Activated CD4-positive, alpha-beta T cell treated with anti-CD3 and anti-CD28 coated beads, Interleukin-2, amount 10 ng/mL, durations not matched to agents 24 days and 14 days (primary cell): Measurements from ENCODE around the gene RPL5. TPM values are rescaled to one million over a fixed set of nuclear protein-coding genes. Genes with fewer than 3 reads are reported as not detected.

Experiments used
- DNase-seq: peaks from one replicate; pipeline ENCODE4 v3.0.0; 2022
- H3K27ac Mint-ChIP-seq: one replicate; pipeline ENCODE4 v1.8.0; 2022; ENCODE audit warnings: mild to moderate bottlenecking, mixed read lengths
- H3K27me3 Mint-ChIP-seq: one replicate; pipeline ENCODE4 v1.8.0; 2022; ENCODE audit warnings: mixed read lengths
- H3K36me3 Mint-ChIP-seq: one replicate; pipeline ENCODE4 v1.8.0; 2022; ENCODE audit warnings: low read depth, mild to moderate bottlenecking, mixed read lengths
- H3K4me1 Mint-ChIP-seq: one replicate; pipeline ENCODE4 v1.8.0; 2021; ENCODE audit warnings: mixed read lengths
- H3K4me3 Mint-ChIP-seq: one replicate; pipeline ENCODE4 v1.8.0; 2022; ENCODE audit warnings: mild to moderate bottlenecking, moderate library complexity, mixed read lengths
- H3K9me3 Mint-ChIP-seq: one replicate; pipeline ENCODE4 v1.8.0; 2021; ENCODE audit warnings: mixed read lengths
- intact Hi-C: fragments of 100-400 bp; cut with micrococcal nuclease; formaldehyde crosslinking; loops from one replicate; pipeline ENCODE4 v1.15.1; 2023
- total RNA-seq: library from RNA; stranded (reverse); gene quantifications from 2 replicates; pipeline ENCODE4 v1.2.3, GENCODE V29; 2022

The RPL5 gene
- total RNA-seq, 1 donor from 2014 or later = 1,231 TPM

GRCh38 chr1:92851729-92852128 lies 19.9 kb downstream of the RPL5 start:
- H3K36me3 Mint-ChIP-seq = peaks cover 26% of the 10 kb centered on the region
- no peak overlapping the region for H3K4me3 Mint-ChIP-seq
- H3K27ac Mint-ChIP-seq = peak overlapping the region; percentile 18
- DNase-seq = no peak
- intact Hi-C loops = no loop called here
- H3K27me3 Mint-ChIP-seq = no peaks in the 10 kb centered on the region
- H3K9me3 Mint-ChIP-seq = no peaks in the 10 kb centered on the region
- H3K4me1 Mint-ChIP-seq = peaks cover 12% of the 10 kb centered on the region

- Mint-ChIP-seq H3K36me3 (peaks cover 27% of the 10 kb centered on the region), H3K27ac (no peak overlapping the region), H3K4me1 (peaks cover 15% of the 10 kb centered on the region), H3K27me3 (no peaks in the 10 kb centered on the region), H3K9me3 (no peaks in the 10 kb centered on the region), H3K4me3 (no peak overlapping the region)
- intact Hi-C loops = no loop called here
- no peak for DNase-seq
These were observed 21.5 kb downstream of the RPL5 start for GRCh38 chr1:92853299-92853698.

DNA sequence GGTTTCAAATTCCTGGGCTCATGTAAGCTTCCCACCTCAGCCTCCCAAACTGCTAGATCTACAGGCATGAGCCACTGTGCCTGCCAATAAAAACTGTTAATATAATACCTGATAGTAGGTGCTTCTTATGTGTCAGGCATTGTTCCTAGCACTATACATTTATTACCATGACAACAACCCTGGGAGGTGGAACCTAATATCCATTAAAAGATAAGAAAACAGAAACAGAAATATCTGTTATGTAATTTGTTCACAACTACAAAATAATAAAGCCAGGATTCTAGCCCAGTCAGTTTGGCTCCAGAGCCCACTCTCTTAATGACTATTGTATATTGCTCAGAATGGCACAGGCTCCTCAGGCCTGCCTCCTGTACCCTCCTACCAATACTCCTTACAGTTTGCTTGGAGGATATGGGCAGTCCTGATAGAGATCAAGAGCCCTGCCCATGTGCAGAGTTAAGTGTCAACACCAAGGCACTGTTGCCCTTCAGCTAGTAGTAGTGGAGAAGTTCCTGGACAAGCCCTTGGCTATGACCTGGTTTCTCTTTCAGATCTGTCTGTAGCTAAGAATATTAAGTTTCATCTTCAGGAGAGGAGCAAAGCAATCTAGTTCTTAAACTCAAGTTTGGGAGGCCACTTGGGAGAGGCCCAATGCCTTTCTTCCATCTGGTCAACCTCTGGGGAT lies 22.4 kb downstream of the RPL5 start:
- H3K4me3 Mint-ChIP-seq = no peak overlapping the region
- H3K4me1 Mint-ChIP-seq = peaks cover 22% of the 10 kb centered on the region
- intact Hi-C loops = no loop called here
- H3K9me3 Mint-ChIP-seq = no peaks in the 10 kb centered on the region
- no peak overlapping the region for H3K27ac Mint-ChIP-seq
- no peak for DNase-seq
- H3K27me3 Mint-ChIP-seq = no peaks in the 10 kb centered on the region
- peaks cover 26% of the 10 kb centered on the region for H3K36me3 Mint-ChIP-seq

- no peaks in the 10 kb centered on the region for H3K9me3 Mint-ChIP-seq
- DNase-seq = no peak
- peaks cover 20% of the 10 kb centered on the region for H3K36me3 Mint-ChIP-seq
- H3K4me1 Mint-ChIP-seq = peaks cover 24% of the 10 kb centered on the region
- H3K4me3 Mint-ChIP-seq = no peak overlapping the region
- intact Hi-C loops = no loop called here
- no peaks in the 10 kb centered on the region for H3K27me3 Mint-ChIP-seq
- no peak overlapping the region for H3K27ac Mint-ChIP-seq
These were observed 23.4 kb downstream of the RPL5 start for GRCh38 chr1:92855236-92855635.

DNA sequence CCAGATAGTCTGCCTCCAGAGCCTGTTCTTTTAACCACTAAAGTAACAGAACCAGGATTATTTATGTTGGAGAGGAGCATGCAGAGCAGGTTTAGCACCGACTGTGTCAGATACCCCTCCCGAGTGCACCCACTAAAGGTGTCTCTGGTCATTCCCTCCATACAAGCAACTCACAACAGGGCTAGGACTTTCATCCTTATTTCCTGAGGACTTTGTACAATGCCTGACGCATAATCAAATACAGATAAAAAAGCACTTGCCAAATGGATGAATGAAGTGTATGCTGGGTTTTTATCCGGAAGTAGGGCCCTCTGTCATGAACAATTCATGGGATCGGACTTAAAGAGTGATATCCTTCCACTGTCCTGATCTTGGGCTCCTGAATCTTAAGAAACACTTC lies 26.0 kb downstream of the RPL5 start:
- H3K27me3 Mint-ChIP-seq = no peaks in the 10 kb centered on the region
- peaks cover 14% of the 10 kb centered on the region for H3K36me3 Mint-ChIP-seq
- peaks cover 20% of the 10 kb centered on the region for H3K4me1 Mint-ChIP-seq
- no peak overlapping the region for H3K27ac Mint-ChIP-seq
- H3K9me3 Mint-ChIP-seq = no peaks in the 10 kb centered on the region
- no peak overlapping the region for H3K4me3 Mint-ChIP-seq
- no peak for DNase-seq
- intact Hi-C loops = no loop called here

DNA sequence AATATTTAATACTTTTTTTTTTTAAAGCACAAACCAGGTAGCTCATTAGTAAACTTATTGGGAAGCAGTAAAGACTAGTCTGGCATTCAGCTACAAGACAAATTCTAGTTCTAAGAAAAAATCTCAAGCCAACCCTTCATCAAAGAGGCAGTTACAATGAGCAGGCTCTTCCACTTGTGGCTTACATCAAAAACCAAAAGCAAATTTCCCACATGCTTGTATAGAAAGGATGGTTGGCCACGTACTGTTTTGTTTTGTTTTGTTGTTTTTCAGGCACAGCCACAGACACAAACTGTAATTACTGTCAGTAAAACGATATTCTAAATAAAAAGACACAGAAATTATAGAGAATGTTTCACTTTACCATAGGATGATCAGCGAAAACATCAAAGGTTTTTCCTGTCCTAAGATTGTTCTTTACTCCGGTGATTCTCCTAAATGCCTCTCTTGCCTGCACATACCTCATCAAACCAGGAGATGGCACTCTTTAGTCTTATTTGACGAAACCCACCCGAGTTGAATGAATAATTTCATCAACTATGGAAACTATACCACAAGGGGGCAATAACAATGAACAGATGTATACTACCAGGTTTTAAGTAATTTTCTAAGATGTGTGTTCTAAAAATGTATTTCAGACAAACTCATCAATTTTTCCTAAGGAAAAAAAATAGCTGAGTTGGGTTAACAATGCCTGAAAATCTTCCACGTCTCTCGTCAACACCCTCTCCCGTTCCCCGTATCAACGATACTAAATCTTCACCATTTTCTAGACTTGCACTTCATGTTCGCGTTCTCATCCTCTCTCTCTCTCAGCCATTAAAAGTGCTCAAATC lies 26.9 kb downstream of the RPL5 start:
- Mint-ChIP-seq H3K27me3 (no peaks in the 10 kb centered on the region), H3K9me3 (no peaks in the 10 kb centered on the region), H3K36me3 (peaks cover 12% of the 10 kb centered on the region), H3K4me1 (peaks cover 20% of the 10 kb centered on the region), H3K27ac (peak overlapping the region; percentile 42), H3K4me3 (peak overlapping the region; percentile 64)
- intact Hi-C loops = loop anchor here (1.0 kb wide), 2 partner anchors 102 to 136 kb away; no protein-coding TSS in a partner anchor
- DNase-seq = peak; percentile 91

- no peaks in the 10 kb centered on the region for H3K9me3 Mint-ChIP-seq
- DNase-seq = no peak
- peaks cover 15% of the 10 kb centered on the region for H3K4me1 Mint-ChIP-seq
- peak overlapping the region; percentile 6 for H3K27ac Mint-ChIP-seq
- intact Hi-C loops = loop anchor here (1.0 kb wide), 2 partner anchors 101 to 135 kb away; no protein-coding TSS in a partner anchor
- peaks cover 9% of the 10 kb centered on the region for H3K36me3 Mint-ChIP-seq
- no peaks in the 10 kb centered on the region for H3K27me3 Mint-ChIP-seq
- peak overlapping the region; percentile 64 for H3K4me3 Mint-ChIP-seq
These were observed 27.7 kb downstream of the RPL5 start for GRCh38 chr1:92859400-92860039.

GRCh38 chr1:92862605-92863004 lies 30.8 kb downstream of the RPL5 start:
- peaks cover 12% of the 10 kb centered on the region for H3K4me1 Mint-ChIP-seq
- H3K4me3 Mint-ChIP-seq = no peak overlapping the region
- DNase-seq = no peak
- H3K9me3 Mint-ChIP-seq = no peaks in the 10 kb centered on the region
- H3K27me3 Mint-ChIP-seq = no peaks in the 10 kb centered on the region
- intact Hi-C loops = no loop called here
- H3K27ac Mint-ChIP-seq = no peak overlapping the region
- peaks cover 3% of the 10 kb centered on the region for H3K36me3 Mint-ChIP-seq

DNA sequence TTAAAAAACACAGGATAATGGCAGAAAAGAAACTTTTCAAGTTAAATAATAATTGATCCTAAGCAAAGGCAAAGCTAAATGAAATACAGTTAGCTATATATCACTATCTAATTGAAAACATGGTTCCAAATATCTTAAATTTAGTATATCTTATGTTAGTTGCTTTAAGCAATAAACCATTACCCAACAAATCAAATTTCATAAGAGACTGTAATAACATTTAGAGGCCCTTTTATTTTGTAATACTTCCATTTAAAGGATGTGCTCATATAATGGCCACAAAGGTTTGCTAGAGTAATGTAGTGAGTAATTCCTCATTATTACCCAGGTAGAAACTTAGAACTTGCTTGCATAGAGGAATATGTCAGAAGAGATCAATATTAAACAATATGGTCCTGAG lies 32.3 kb downstream of the RPL5 start:
- Mint-ChIP-seq H3K4me1 (peaks cover 3% of the 10 kb centered on the region), H3K27me3 (no peaks in the 10 kb centered on the region), H3K4me3 (no peak overlapping the region), H3K27ac (no peak overlapping the region), H3K36me3 (peaks cover 7% of the 10 kb centered on the region), H3K9me3 (no peaks in the 10 kb centered on the region)
- DNase-seq = no peak
- intact Hi-C loops = no loop called here

GRCh38 chr1:92870591-92870990 lies 38.8 kb downstream of the RPL5 start:
- Mint-ChIP-seq H3K27ac (no peak overlapping the region), H3K4me1 (peaks cover 2% of the 10 kb centered on the region), H3K9me3 (no peaks in the 10 kb centered on the region), H3K27me3 (no peaks in the 10 kb centered on the region), H3K36me3 (peaks cover 43% of the 10 kb centered on the region), H3K4me3 (no peak overlapping the region)
- intact Hi-C loops = no loop called here
- DNase-seq = no peak

DNA sequence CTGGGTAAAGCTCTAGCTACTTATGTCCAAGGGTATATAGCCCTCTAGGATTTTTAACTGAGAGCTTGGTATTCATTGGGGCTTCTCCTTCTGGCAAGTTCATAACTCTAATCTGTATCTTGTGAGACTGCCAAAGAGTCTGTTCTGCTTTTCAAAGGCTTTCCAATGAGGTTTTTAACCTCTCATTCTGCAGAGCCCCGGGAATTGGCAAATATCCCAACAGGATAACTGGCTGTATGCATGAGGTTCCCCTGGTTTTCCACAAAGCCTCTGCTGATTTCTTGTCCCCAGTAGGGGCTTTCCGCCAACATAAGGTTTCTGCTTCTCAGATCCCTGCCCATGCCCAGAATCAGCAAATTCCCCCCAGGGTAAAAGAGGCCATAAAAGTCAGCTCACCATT lies 40.9 kb downstream of the RPL5 start:
- no peak overlapping the region for H3K4me3 Mint-ChIP-seq

DNA sequence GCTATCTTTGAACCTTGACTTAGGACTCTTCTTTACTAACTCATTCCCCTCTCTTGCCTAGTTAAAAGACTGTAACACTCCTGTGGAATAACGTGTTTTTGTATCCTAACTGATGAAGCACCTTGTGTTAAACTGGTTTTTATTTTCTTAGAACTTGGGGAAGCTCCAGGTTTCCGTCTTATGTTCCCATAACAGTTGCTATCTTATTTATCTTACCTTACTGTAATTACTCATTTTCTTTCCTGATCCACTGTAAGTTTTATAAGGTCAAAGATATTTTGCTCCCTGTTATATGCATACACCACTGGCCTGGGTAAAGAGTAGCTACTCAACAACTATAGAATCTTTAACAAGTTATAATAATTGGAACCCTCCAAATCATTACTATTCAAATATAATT lies 43.1 kb downstream of the RPL5 start:
- Mint-ChIP-seq H3K27ac (no peak overlapping the region), H3K4me1 (peaks cover 18% of the 10 kb centered on the region), H3K27me3 (no peaks in the 10 kb centered on the region), H3K9me3 (no peaks in the 10 kb centered on the region), H3K4me3 (no peak overlapping the region), H3K36me3 (peaks cover 40% of the 10 kb centered on the region)
- intact Hi-C loops = no loop called here
- no peak for DNase-seq

More for the DNA sequence above, 40.9 kb downstream of the RPL5 start:
- Mint-ChIP-seq H3K36me3 (peaks cover 43% of the 10 kb centered on the region), H3K9me3 (no peaks in the 10 kb centered on the region), H3K27ac (no peak overlapping the region), H3K4me1 (peaks cover 9% of the 10 kb centered on the region), H3K27me3 (no peaks in the 10 kb centered on the region)
- intact Hi-C loops = no loop called here
- DNase-seq = no peak

GRCh38 chr1:92876351-92876750 lies 44.5 kb downstream of the RPL5 start:
- H3K4me1 Mint-ChIP-seq = peaks cover 16% of the 10 kb centered on the region
- no peaks in the 10 kb centered on the region for H3K27me3 Mint-ChIP-seq
- H3K27ac Mint-ChIP-seq = no peak overlapping the region
- no peak overlapping the region for H3K4me3 Mint-ChIP-seq
- H3K36me3 Mint-ChIP-seq = peaks cover 35% of the 10 kb centered on the region
- intact Hi-C loops = no loop called here
- no peak for DNase-seq
- H3K9me3 Mint-ChIP-seq = no peaks in the 10 kb centered on the region
